LNCaP clone FGC (cell line): ENCODE data around the gene HMCES.

ENCODE experiments used
- DNase-seq: peaks from one replicate; pipeline ENCODE4 v3.0.0-alpha.2; 2011; ENCODE audit warnings: low read depth
- H3K4me3 ChIP-seq: 2 replicates; pipeline ENCODE4 v1.5.1; 2011; ENCODE audit warnings: mild to moderate bottlenecking, low read depth, low read length, control low read depth
- TF ChIP-seq, protein P1 (sequence below): IDR thresholded peaks from 2 replicates; pipeline ENCODE4 v1.5.1; 2012; ENCODE audit warnings: mild to moderate bottlenecking; ENCODE audit not compliant: control insufficient read depth, insufficient read depth; ENCODE audit errors: extremely low read depth

HMCES gene

DNA sequence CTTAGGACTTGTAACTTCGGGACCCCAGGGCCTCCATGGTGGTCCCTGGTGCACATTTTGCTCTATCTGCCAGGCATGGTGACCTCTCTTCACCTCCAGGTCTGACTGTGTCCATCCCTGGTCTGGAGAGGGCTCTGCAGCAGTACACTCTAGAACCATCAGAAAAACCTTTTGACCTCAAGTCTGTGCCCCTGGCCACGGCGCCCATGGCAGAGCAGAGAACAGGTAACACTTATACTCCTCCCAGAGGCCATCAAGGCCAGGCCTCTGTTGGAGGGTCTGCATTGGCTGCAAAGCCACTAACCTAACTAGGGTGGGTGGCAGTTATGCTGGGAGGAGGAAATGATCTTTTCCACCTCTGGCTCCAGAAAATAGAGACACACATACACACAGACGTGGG is 10.3 kb upstream of the HMCES start:
- TF ChIP-seq, protein P1, sequence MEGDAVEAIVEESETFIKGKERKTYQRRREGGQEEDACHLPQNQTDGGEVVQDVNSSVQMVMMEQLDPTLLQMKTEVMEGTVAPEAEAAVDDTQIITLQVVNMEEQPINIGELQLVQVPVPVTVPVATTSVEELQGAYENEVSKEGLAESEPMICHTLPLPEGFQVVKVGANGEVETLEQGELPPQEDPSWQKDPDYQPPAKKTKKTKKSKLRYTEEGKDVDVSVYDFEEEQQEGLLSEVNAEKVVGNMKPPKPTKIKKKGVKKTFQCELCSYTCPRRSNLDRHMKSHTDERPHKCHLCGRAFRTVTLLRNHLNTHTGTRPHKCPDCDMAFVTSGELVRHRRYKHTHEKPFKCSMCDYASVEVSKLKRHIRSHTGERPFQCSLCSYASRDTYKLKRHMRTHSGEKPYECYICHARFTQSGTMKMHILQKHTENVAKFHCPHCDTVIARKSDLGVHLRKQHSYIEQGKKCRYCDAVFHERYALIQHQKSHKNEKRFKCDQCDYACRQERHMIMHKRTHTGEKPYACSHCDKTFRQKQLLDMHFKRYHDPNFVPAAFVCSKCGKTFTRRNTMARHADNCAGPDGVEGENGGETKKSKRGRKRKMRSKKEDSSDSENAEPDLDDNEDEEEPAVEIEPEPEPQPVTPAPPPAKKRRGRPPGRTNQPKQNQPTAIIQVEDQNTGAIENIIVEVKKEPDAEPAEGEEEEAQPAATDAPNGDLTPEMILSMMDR = no peak
- no peak overlapping the region for H3K4me3 ChIP-seq
- DNase-seq = no peak

- TF ChIP-seq, protein P1 = no peak
- no peak for DNase-seq
- H3K4me3 ChIP-seq = no peak overlapping the region
Measured at GRCh38 chr3:129271674-129272073, 7.0 kb upstream of the HMCES start.

- H3K4me3 ChIP-seq = no peak overlapping the region
- DNase-seq = no peak
- TF ChIP-seq, protein P1 = no peak
Measured at GRCh38 chr3:129276385-129276784, 2.3 kb upstream of the HMCES start.

GRCh38 chr3:129277829-129278271 is 820 bp upstream of the HMCES start:
- TF ChIP-seq, protein P1 = no peak
- no peak for DNase-seq
- H3K4me3 ChIP-seq = peak overlapping the region; percentile 56

DNA sequence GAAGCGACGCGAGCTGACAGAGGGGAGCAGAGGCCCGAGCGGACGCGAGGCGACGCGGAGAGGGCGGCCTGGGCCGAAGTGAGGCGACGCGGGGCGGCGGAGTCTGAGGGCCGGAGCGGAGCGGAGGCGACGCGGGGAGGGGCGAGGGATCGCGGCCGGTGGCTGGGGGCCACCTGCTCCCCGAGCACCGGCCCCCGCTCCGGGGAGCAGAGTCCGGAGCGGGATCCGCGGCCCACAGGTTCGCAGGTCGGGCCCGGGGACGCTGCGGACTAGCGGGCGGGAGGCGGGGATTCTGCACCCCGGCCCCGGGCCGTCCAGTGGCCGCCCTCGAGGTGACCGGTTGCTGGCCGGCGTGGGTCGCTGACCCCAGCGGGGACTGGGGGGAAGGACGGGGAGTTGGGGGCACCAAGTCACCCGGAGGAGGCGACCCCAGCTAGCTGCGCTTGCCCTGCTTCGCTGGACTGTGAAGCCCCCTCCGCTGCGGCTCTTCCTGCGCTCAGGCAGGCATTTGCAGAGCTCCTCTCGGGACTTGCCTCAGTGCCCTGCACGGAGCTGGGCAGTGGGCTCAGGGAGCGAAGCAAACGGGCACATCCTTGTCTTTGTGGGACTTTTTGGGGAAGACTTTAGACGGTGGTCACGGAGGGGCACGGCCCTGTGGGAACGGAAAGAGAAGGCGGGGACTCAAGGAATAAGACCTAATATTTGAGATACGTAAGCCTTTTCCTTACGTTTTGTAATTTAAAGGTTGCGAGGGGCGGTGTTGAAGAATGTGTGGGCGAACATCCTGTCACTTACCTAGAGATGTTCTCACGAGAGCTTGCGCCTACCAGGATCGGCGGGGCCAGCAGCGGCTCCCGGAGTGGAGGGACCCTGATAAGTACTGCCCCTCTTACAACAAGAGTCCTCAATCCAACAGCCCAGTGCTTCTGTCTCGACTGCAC is 566 bp downstream of the HMCES start:
- no peak for DNase-seq
- TF ChIP-seq, protein P1 = no peak

DNA sequence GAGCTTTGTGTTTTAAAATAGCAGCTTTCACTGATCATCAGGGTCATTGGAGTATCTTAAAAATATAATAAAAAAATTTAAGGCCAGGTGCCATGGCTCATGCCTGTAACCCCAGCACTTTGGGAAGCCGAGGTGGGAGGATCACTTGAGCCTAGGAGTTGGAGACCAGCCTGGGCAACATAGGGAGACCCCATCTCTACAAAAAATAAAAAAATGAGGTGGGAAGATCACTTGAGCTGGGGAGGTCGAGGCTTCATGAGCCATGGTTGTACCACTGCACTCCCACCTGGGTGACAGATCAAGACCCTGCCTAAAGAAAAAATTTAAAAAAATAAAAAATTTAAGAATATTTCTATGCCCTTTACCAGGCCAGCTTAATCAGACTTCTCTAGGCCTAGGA is 1.5 kb downstream of the HMCES start:
- no peak overlapping the region for H3K4me3 ChIP-seq
- TF ChIP-seq, protein P1 = no peak
- DNase-seq = no peak

More for the DNA sequence above, 566 bp downstream of the HMCES start:
- H3K4me3 ChIP-seq = peak overlapping the region; percentile 56
